WTC11 (cell line): ENCODE measurements around the gene NIPAL4.

ENCODE experiments used
- CREM ChIP-seq: sonication (generic); formaldehyde crosslinking; IDR thresholded peaks from 2 replicates; pipeline ENCODE4 v1.8.1; 2022; ENCODE audit warnings: mild to moderate bottlenecking, missing genetic modification reagents, moderate library complexity
- HMGXB4 ChIP-seq: sonication (generic); formaldehyde crosslinking; IDR thresholded peaks from 2 replicates; pipeline ENCODE4 v1.8.1; 2023; ENCODE audit warnings: mild to moderate bottlenecking, moderate library complexity, missing genetic modification reagents
- MAX ChIP-seq: sonication (generic); formaldehyde crosslinking; IDR thresholded peaks from 2 replicates; pipeline ENCODE4 v1.8.0; 2022; ENCODE audit warnings: mild to moderate bottlenecking, missing genetic modification reagents
- NR1H2 ChIP-seq: sonication (generic); formaldehyde crosslinking; IDR thresholded peaks from 2 replicates; pipeline ENCODE4 v1.9.0; 2021; ENCODE audit warnings: mild to moderate bottlenecking, moderate library complexity, missing genetic modification reagents
- SP1 ChIP-seq: sonication (generic); formaldehyde crosslinking; conservative IDR thresholded peaks from 2 replicates; pipeline ENCODE4 v1.8.1; 2022; ENCODE audit warnings: missing genetic modification reagents
- USF2 ChIP-seq: sonication (generic); formaldehyde crosslinking; IDR thresholded peaks from 2 replicates; pipeline ENCODE4 v1.8.1; 2023; ENCODE audit warnings: mild to moderate bottlenecking, missing genetic modification reagents, moderate library complexity
- TF ChIP-seq, protein P1 (sequence below): fragments of 200-600 bp; IDR thresholded peaks from 2 replicates; pipeline ENCODE4 v1.8.0; 2022; ENCODE audit warnings: antibody characterized with exemption
- TF ChIP-seq, protein P2 (sequence below): sonication (generic); formaldehyde crosslinking; IDR thresholded peaks from 2 replicates; pipeline ENCODE4 v1.8.1; 2023; ENCODE audit warnings: mild to moderate bottlenecking, missing genetic modification reagents
- TF ChIP-seq, protein P3 (sequence below): sonication (generic); formaldehyde crosslinking; IDR thresholded peaks from 2 replicates; pipeline ENCODE4 v1.8.1; 2022; ENCODE audit warnings: mild to moderate bottlenecking, missing genetic modification reagents, moderate library complexity, borderline replicate concordance

DNA sequence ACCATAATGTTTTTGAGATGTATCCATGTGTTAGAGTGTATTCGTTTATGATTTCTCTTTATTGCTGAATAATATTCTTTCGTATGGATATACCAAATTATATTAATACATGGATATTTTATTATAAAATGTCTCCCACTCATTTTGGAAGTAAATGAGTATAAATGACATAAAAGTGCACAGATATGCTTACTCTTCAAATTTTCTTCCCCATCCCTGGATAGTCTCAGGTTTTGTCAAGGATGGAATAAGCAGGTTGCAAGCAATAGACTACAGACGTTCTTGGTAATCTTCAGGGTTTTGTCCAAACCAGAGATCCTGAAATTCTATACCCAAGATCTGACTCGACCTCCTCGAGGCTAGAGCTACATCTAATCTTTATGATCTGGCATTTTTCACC is 50.7 kb downstream of the NIPAL4 start:
- TF ChIP-seq, protein P1, sequence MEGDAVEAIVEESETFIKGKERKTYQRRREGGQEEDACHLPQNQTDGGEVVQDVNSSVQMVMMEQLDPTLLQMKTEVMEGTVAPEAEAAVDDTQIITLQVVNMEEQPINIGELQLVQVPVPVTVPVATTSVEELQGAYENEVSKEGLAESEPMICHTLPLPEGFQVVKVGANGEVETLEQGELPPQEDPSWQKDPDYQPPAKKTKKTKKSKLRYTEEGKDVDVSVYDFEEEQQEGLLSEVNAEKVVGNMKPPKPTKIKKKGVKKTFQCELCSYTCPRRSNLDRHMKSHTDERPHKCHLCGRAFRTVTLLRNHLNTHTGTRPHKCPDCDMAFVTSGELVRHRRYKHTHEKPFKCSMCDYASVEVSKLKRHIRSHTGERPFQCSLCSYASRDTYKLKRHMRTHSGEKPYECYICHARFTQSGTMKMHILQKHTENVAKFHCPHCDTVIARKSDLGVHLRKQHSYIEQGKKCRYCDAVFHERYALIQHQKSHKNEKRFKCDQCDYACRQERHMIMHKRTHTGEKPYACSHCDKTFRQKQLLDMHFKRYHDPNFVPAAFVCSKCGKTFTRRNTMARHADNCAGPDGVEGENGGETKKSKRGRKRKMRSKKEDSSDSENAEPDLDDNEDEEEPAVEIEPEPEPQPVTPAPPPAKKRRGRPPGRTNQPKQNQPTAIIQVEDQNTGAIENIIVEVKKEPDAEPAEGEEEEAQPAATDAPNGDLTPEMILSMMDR = no peak
- TF ChIP-seq NR1H2 (CRISPR knock-in tag) (no peak), HMGXB4 (no peak), SP1 (CRISPR knock-in tag) (no peak), USF2 (no peak), MAX (no peak), CREM (no peak)
- TF ChIP-seq, protein P2, sequence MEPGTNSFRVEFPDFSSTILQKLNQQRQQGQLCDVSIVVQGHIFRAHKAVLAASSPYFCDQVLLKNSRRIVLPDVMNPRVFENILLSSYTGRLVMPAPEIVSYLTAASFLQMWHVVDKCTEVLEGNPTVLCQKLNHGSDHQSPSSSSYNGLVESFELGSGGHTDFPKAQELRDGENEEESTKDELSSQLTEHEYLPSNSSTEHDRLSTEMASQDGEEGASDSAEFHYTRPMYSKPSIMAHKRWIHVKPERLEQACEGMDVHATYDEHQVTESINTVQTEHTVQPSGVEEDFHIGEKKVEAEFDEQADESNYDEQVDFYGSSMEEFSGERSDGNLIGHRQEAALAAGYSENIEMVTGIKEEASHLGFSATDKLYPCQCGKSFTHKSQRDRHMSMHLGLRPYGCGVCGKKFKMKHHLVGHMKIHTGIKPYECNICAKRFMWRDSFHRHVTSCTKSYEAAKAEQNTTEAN (CRISPR knock-in tag) = no peak
- TF ChIP-seq, protein P3, sequence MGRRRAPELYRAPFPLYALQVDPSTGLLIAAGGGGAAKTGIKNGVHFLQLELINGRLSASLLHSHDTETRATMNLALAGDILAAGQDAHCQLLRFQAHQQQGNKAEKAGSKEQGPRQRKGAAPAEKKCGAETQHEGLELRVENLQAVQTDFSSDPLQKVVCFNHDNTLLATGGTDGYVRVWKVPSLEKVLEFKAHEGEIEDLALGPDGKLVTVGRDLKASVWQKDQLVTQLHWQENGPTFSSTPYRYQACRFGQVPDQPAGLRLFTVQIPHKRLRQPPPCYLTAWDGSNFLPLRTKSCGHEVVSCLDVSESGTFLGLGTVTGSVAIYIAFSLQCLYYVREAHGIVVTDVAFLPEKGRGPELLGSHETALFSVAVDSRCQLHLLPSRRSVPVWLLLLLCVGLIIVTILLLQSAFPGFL = no peak
